HFF-Myc (cell line): ENCODE results near the gene FBN1.

ENCODE experiments used
- DNase-seq: peaks from one replicate; pipeline ENCODE4 v3.0.0-alpha.2; 2011; ENCODE audit warnings: low read depth; ENCODE audit errors: extremely low read depth
- H3K4me3 ChIP-seq: replicated peaks from 2 replicates; pipeline ENCODE4 v1.5.1; 2011; ENCODE audit warnings: low read depth, mild to moderate bottlenecking, control low read depth, low read length
- CTCF ChIP-seq: IDR thresholded peaks from 2 replicates; pipeline ENCODE4 v1.5.1; 2012; ENCODE audit warnings: mild to moderate bottlenecking, low read depth, low read length, control low read depth; ENCODE audit errors: missing control alignments

FBN1 gene

GRCh38 chr15:48653216-48653615 is 7.7 kb upstream of the FBN1 start:
- no peak for TF ChIP-seq CTCF
- H3K4me3 ChIP-seq: no peak overlapping the region
- no peak for DNase-seq

- H3K4me3 ChIP-seq: no peak overlapping the region
- TF ChIP-seq CTCF: no peak
- DNase-seq: no peak
Observed at GRCh38 chr15:48652510-48653076, 7.1 kb upstream of the FBN1 start.

- H3K4me3 ChIP-seq: no peak overlapping the region
- DNase-seq: no peak
- TF ChIP-seq CTCF: no peak
Observed at GRCh38 chr15:48650931-48651330, 5.4 kb upstream of the FBN1 start.

- peak; percentile 28 for TF ChIP-seq CTCF
- no peak overlapping the region for H3K4me3 ChIP-seq
- no peak for DNase-seq
Observed at GRCh38 chr15:48647962-48648361, 2.5 kb upstream of the FBN1 start.

DNA sequence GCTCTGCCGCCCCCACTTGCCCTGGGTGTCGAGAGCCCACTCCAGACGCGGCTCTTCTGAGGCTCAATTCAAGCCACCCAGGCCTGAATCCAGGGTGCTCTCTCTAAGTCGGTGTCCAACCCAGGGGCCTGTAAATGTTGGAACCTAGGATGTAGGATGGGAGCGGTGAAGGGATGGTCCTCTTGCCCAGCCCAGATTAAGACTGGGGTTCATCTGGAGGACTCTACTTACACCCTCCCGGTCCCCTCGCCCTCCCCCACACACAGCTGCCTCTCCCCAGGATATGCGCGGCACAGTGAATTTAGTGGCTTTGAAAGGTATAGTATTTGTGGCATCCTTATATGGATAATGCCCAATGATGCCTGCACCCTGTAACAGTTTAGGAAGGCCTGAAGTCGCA is 822 bp upstream of the FBN1 start:
- no peak for TF ChIP-seq CTCF
- peak overlapping the region; percentile 85 for H3K4me3 ChIP-seq
- no peak for DNase-seq

DNA sequence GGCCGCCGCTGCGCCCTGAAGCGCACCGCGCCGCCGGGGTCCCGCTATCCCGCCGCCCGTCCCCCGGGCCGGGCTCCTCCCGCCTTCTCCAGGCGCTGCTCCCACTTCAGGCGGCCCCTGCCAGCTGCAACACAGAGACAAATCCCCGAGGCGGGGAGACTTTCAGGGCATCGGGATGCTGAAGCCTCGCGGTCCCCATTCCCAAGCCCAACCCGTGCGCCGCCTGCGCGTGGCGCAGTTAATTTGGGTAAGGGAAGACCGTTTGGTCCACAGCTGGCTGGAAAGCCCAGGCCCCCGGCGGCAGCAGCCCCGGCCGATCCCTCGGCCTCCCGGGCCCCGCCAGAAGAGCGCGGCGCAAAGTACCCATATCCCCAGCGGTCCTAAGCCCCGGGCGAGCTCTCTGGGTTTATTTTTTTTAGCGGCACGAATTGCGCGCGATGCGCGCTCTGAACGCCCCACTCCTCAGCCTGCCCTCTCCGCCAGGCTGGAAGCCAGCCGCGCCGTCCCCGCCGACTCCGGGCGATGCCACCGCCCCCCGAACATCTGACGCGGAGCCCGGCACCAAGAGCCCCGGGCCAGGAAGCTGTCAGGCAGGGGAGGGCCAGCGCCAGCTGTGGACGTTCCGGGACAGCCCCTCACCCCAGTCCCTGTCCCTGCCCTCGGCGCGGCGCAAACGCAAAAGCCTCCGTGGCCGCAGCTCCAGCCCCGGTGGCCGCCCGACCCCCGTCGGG is 517 bp downstream of the FBN1 start:
- H3K4me3 ChIP-seq: peak overlapping the region; percentile 85
- DNase-seq: no peak
- TF ChIP-seq CTCF: no peak
